H1 (cell line): Measurements from ENCODE around the gene KLHL29. TPM values are rescaled to one million over a fixed set of nuclear protein-coding genes. Genes with fewer than 3 reads are reported as not detected.

Experiments used
- CTCF ChIA-PET: fragments of 300-600 bp; sonication (Branson Sonifier 250); formaldehyde crosslinking; loops from one replicate; lab custom pipeline; 2021; ENCODE audit not compliant: partially characterized antibody; lab: Charles Lee
- POLR2A ChIA-PET: fragments of 300-600 bp; sonication (Branson Sonifier 250); formaldehyde crosslinking; loops from one replicate; lab custom pipeline; 2021; ENCODE audit warnings: inconsistent platforms; ENCODE audit not compliant: partially characterized antibody; lab: Charles Lee
- DNase-seq, 2 experiments: peaks; one replicate each; pipeline versions ENCODE4 v3.0.0 to v3.0.0-alpha.2; 2010 to 2022; ENCODE audit warnings: low spot score in 2 of 2, low read depth in 1 of 2, mixed read lengths in 1 of 2
- FAIRE-seq: peaks from 2 replicates; lab custom pipeline; 2011; peaks lifted over from hg19 to GRCh38; lab: Jason Lieb, UNC
- H2AFZ ChIP-seq: 2 replicates; pipeline ENCODE4 v1.8.1; 2012; ENCODE audit warnings: low read length, inconsistent platforms
- H2AK5ac ChIP-seq: 2 replicates; pipeline ENCODE4 v1.6.1; 2013; ENCODE audit warnings: low read depth, low read length
- H2BK120ac ChIP-seq: replicated peaks from 2 replicates; pipeline ENCODE3; 2013; ENCODE audit warnings: low read depth, low read length, inconsistent platforms
- H2BK12ac ChIP-seq: 2 replicates; pipeline ENCODE4 v1.6.1; 2013; ENCODE audit warnings: low read depth, low read length
- H2BK15ac ChIP-seq: 2 replicates; pipeline ENCODE4 v1.6.1; 2013; ENCODE audit warnings: low read length
- H2BK20ac ChIP-seq: 2 replicates; pipeline ENCODE4 v1.6.1; 2013; ENCODE audit warnings: low read length
- H2BK5ac ChIP-seq: 2 replicates; pipeline ENCODE4 v1.6.1; 2013; ENCODE audit warnings: low read depth, low read length
- H3K14ac ChIP-seq: 2 replicates; pipeline ENCODE4 v1.6.1; 2013; ENCODE audit warnings: inconsistent platforms; ENCODE audit not compliant: insufficient read length
- H3K18ac ChIP-seq: 2 replicates; pipeline ENCODE4 v1.6.1; 2013; ENCODE audit warnings: low read length; ENCODE audit errors: extremely low read depth
- H3K23ac ChIP-seq: 2 replicates; pipeline ENCODE4 v1.6.1; 2013; ENCODE audit warnings: inconsistent platforms; ENCODE audit not compliant: insufficient read length
- H3K23me2 ChIP-seq: 2 replicates; pipeline ENCODE4 v1.6.1; 2013; ENCODE audit warnings: low read depth, low read length
- H3K27ac ChIP-seq: 2 replicates; pipeline ENCODE4 v1.6.1; 2011; ENCODE audit warnings: low read depth, low read length, inconsistent platforms
- H3K27me3 ChIP-seq, 4 experiments: replicated peaks in 1 of 4; 1 replicate in 1 of 4; 2 replicates in 3 of 4; pipeline versions ENCODE4 v1.6.1 to v1.8.1; 2011 to 2013; ENCODE audit warnings: low read length in 3 of 4, mild to moderate bottlenecking in 3 of 4, inconsistent platforms in 2 of 4, mixed read lengths in 2 of 4, moderate library complexity in 1 of 4; ENCODE audit not compliant: control insufficient read depth in 3 of 4, insufficient read depth in 3 of 4; ENCODE audit errors: extremely low read depth in 1 of 4
- H3K36me3 ChIP-seq, 4 experiments: 2 replicates each; pipeline versions ENCODE4 v1.6.1 to v1.8.1; 2011 to 2013; ENCODE audit warnings: mild to moderate bottlenecking in 4 of 4, low read length in 3 of 4, moderate library complexity in 2 of 4, control low read depth in 1 of 4, inconsistent platforms in 1 of 4; ENCODE audit not compliant: insufficient read depth in 4 of 4, control insufficient read depth in 2 of 4
- H3K4ac ChIP-seq: replicated peaks from 2 replicates; pipeline ENCODE3; 2013; ENCODE audit warnings: low read length, low read depth, mixed read lengths, inconsistent platforms; ENCODE audit not compliant: insufficient read length
- H3K4me1 ChIP-seq, 4 experiments: replicated peaks in 1 of 4; 1 replicate in 1 of 4; 2 replicates in 3 of 4; pipeline versions ENCODE4 v1.6.1 to v1.8.1; 2011 to 2013; ENCODE audit warnings: low read length in 3 of 4, inconsistent platforms in 2 of 4, mixed read lengths in 1 of 4; ENCODE audit not compliant: insufficient read depth in 4 of 4, control insufficient read depth in 3 of 4
- H3K4me2 ChIP-seq, 2 experiments: 2 replicates each; pipeline versions ENCODE4 v1.6.1 to v1.8.1; 2011 to 2013; ENCODE audit warnings: low read depth in 2 of 2, low read length in 2 of 2, control low read depth in 1 of 2, inconsistent platforms in 1 of 2, mild to moderate bottlenecking in 1 of 2; ENCODE audit not compliant: insufficient read depth in 1 of 2
- H3K4me3 ChIP-seq, 4 experiments: fragments of 200-600, 300-600 bp in 1 of 4; sonication (generic), shearing (Covaris generic), sonication (Bioruptor Twin) in 1 of 4; 2 replicates each; pipeline versions ENCODE4 v1.5.1 to v1.8.1; 2011 to 2016; ENCODE audit warnings: low read length in 4 of 4, low read depth in 3 of 4, control low read depth in 2 of 4, inconsistent platforms in 2 of 4, mild to moderate bottlenecking in 2 of 4, mixed read lengths in 1 of 4, moderate library complexity in 1 of 4; ENCODE audit not compliant: insufficient read depth in 2 of 4; ENCODE audit errors: extremely low read depth in 1 of 4
- H3K56ac ChIP-seq: replicated peaks from 2 replicates; pipeline ENCODE3; 2013; ENCODE audit warnings: low read depth, mild to moderate bottlenecking, mixed read lengths, low read length, inconsistent platforms; ENCODE audit not compliant: insufficient read length
- H3K79me1 ChIP-seq: 2 replicates; pipeline ENCODE4 v1.6.1; 2013; ENCODE audit warnings: low read depth, low read length, control low read depth
- H3K79me2 ChIP-seq, 2 experiments: 2 replicates each; pipeline versions ENCODE4 v1.6.1 to v1.8.1; 2012 to 2013; ENCODE audit warnings: low read length in 2 of 2, mild to moderate bottlenecking in 2 of 2, inconsistent platforms in 1 of 2; ENCODE audit not compliant: insufficient read depth in 2 of 2, control insufficient read depth in 1 of 2
- H3K9ac ChIP-seq, 4 experiments: replicated peaks in 1 of 4; 1 replicate in 1 of 4; 2 replicates in 3 of 4; pipeline versions ENCODE4 v1.6.1 to v1.8.1; 2011 to 2013; ENCODE audit warnings: low read depth in 3 of 4, low read length in 3 of 4, control low read depth in 2 of 4, mild to moderate bottlenecking in 2 of 4, moderate library complexity in 2 of 4, inconsistent platforms in 1 of 4; ENCODE audit errors: extremely low read depth in 1 of 4
- H3K9me3 ChIP-seq, 2 experiments: 2 replicates each; pipeline versions ENCODE4 v1.6.1 to v1.8.1; 2012 to 2013; ENCODE audit warnings: mild to moderate bottlenecking in 2 of 2, moderate library complexity in 2 of 2, control low read depth in 1 of 2, inconsistent platforms in 1 of 2, low read depth in 1 of 2, low read length in 1 of 2, mixed read lengths in 1 of 2; ENCODE audit not compliant: insufficient read depth in 2 of 2
- H4K20me1 ChIP-seq, 2 experiments: replicated peaks in 1 of 2; 2 replicates each; pipeline versions ENCODE3 to v1.8.1; 2011 to 2013; ENCODE audit warnings: inconsistent platforms in 2 of 2, low read length in 2 of 2, mild to moderate bottlenecking in 1 of 2; ENCODE audit not compliant: insufficient read depth in 2 of 2, control insufficient read depth in 1 of 2
- H4K5ac ChIP-seq: 2 replicates; pipeline ENCODE4 v1.6.1; 2013; ENCODE audit warnings: low read length, low read depth, mixed read lengths, inconsistent platforms; ENCODE audit not compliant: insufficient read length
- H4K8ac ChIP-seq: 2 replicates; pipeline ENCODE4 v1.8.0; 2013; ENCODE audit warnings: mild to moderate bottlenecking, moderate library complexity, low read length, inconsistent platforms; ENCODE audit not compliant: insufficient read depth; ENCODE audit errors: extremely low read depth
- H4K91ac ChIP-seq: replicated peaks from 2 replicates; pipeline ENCODE3; 2013; ENCODE audit warnings: low read length, mixed read lengths, inconsistent platforms; ENCODE audit not compliant: insufficient read length
- ATF2 ChIP-seq: IDR thresholded peaks from 2 replicates; pipeline ENCODE4 v1.6.1; 2012; ENCODE audit warnings: low read length, inconsistent platforms
- ATF3 ChIP-seq: IDR thresholded peaks from 2 replicates; pipeline ENCODE4 v1.6.1; 2011; ENCODE audit warnings: low read depth, mild to moderate bottlenecking, low read length; ENCODE audit not compliant: insufficient read depth
- BRCA1 ChIP-seq: IDR thresholded peaks from 2 replicates; pipeline ENCODE4 v1.6.1; 2012; ENCODE audit warnings: low read depth, low read length, improper control_type of control experiment
- CEBPB ChIP-seq: IDR thresholded peaks from 2 replicates; pipeline ENCODE4 v1.6.1; 2012; ENCODE audit warnings: low read depth, low read length
- CHD1 ChIP-seq: IDR thresholded peaks from 2 replicates; pipeline ENCODE4 v1.6.1; 2012; ENCODE audit warnings: low read depth, low read length, improper control_type of control experiment
- HDAC6 ChIP-seq: IDR thresholded peaks from one replicate; pipeline ENCODE4 v1.7.1; 2012; ENCODE audit warnings: low read depth, mild to moderate bottlenecking, inconsistent platforms, low read length, moderate library complexity
- JUND ChIP-seq: IDR thresholded peaks from 2 replicates; pipeline ENCODE4 v1.6.1; 2011; ENCODE audit warnings: mild to moderate bottlenecking, improper control_type of control experiment, low read length
- MAFK ChIP-seq: IDR thresholded peaks from 2 replicates; pipeline ENCODE4 v1.6.1; 2012; ENCODE audit warnings: low read depth, mild to moderate bottlenecking, improper control_type of control experiment, low read length
- RBBP5 ChIP-seq: IDR thresholded peaks from 2 replicates; pipeline ENCODE4 v1.7.1; 2012; ENCODE audit warnings: low read depth, mild to moderate bottlenecking, inconsistent platforms, low read length, moderate library complexity, borderline replicate concordance
- RNF2 ChIP-seq: fragments of 200-900, 300-1000 bp; sonication (generic); IDR thresholded peaks from 2 replicates; pipeline ENCODE4 v1.7.1; 2016; ENCODE audit warnings: borderline replicate concordance, low read depth, mild to moderate bottlenecking, antibody characterized with exemption, low read length; ENCODE audit not compliant: poor library complexity, severe bottlenecking; ENCODE audit errors: missing control alignments
- SP2 ChIP-seq: IDR thresholded peaks from 2 replicates; pipeline ENCODE4 v1.6.1; 2012; ENCODE audit warnings: mild to moderate bottlenecking, low read length, inconsistent platforms
- SUZ12 ChIP-seq: fragments of 200-600 bp; sonication (generic); IDR thresholded peaks from 2 replicates; pipeline ENCODE4 v1.6.1; 2012; ENCODE audit warnings: mild to moderate bottlenecking, inconsistent platforms, low read length, moderate library complexity, mixed read lengths
- WGBS, 2 experiments: shearing (Covaris generic) in 1 of 2; methylation state at CpG; one replicate each; pipeline versions ENCODE4 v1.1.6 to v1.1.7; 2013 to 2015; ENCODE audit warnings: low lambda C conversion rate in 2 of 2, mixed read lengths in 2 of 2, inconsistent platforms in 1 of 2, low coverage in 1 of 2, missing lambda C conversion rate in 1 of 2; ENCODE audit not compliant: insufficient replicate concordance in 2 of 2, insufficient coverage in 1 of 2, insufficient read length in 1 of 2; ENCODE audit errors: extremely low coverage in 1 of 2, missing lambda C conversion rate in 1 of 2; 5-methylcytosine and 5-hydroxymethylcytosine counted together
- polyA plus RNA-seq, 7 experiments: library from polyadenylated mRNA; depleted of rRNA in 3 of 7; stranded (reverse) in 5 of 7; unstranded in 2 of 7; fragments of >200 nt in 5 of 7; fragments of 200-250 nt in 2 of 7; gene quantifications; 1 replicate in 5 of 7; 2 replicates in 1 of 7; 4 replicates in 1 of 7; pipeline versions ENCODE4 v1.2.1 to v1.2.3, GENCODE V29; 2011 to 2013; ENCODE audit warnings: missing spikeins in 2 of 7, mixed read lengths in 2 of 7
- total RNA-seq: library from RNA; stranded (reverse); fragmentation: NEBNext Ultra II Directional; extraction: Animal tissue kit (Norgen Biotek cat#: 25700); gene quantifications from 2 replicates; pipeline ENCODE4 v1.2.1, GENCODE V29; 2021

The KLHL29 gene
- total and polyA plus RNA-seq, 2 of the 8 experiments (the other 6 are each of a cell fraction or from before 2014, with no cell fraction given) = 1.1 to 4.7 TPM

- FAIRE-seq = no peak
- Histone ChIP-seq H2BK120ac (no peak overlapping the region), H2BK15ac (no peak overlapping the region), H4K91ac (no peak overlapping the region), H2BK12ac (no peak overlapping the region), H3K4ac (no peak overlapping the region), H2BK20ac (no peak overlapping the region), H4K8ac (no peak overlapping the region), H3K23me2 (no peaks in the 10 kb centered on the region), H2BK5ac (no peak overlapping the region), H3K9me3 (no peaks in the 10 kb centered on the region), H3K4me1 (no peaks in the 10 kb centered on the region), H4K5ac (no peak overlapping the region), H3K27me3 (no peaks in the 10 kb centered on the region), H3K79me1 (no peaks in the 10 kb centered on the region), H3K4me2 (no peak overlapping the region), H3K79me2 (no peaks in the 10 kb centered on the region), H3K23ac (no peak overlapping the region), H3K36me3 (no peaks in the 10 kb centered on the region), H3K4me3 (no peak overlapping the region), H3K14ac (no peak overlapping the region), H2AFZ (no peak overlapping the region), H3K56ac (no peak overlapping the region), H2AK5ac (no peak overlapping the region), H3K18ac (no peak overlapping the region), H3K27ac (no peak overlapping the region), H4K20me1 (no peaks in the 10 kb centered on the region), H3K9ac (no peak overlapping the region)
- ChIA-PET CTCF (interaction anchor here (0.9 to 4.8 kb wide), 10 partner anchors 8 to 171 kb away, joined by 3 to 24 read pairs (median 3); no protein-coding TSS in a partner anchor), POLR2A (interaction anchor here (0.7 kb wide), 1 partner anchor 35 kb away, joined by 3 read pairs; no protein-coding TSS in a partner anchor)
- WGBS, 2 experiments = 86% methylated on average over 10 of the region's 10 CpGs; no CpG with 5 or more reads in 1 of the 2 experiments
- DNase-seq = no peak
- no peak for TF ChIP-seq MAFK
- no peak for TF ChIP-seq CEBPB
- TF ChIP-seq RNF2 = no peak
- no peak for TF ChIP-seq ATF3
- no peak for TF ChIP-seq BRCA1
- no peak for TF ChIP-seq SUZ12
- no peak for TF ChIP-seq JUND
- TF ChIP-seq SP2 = no peak
- no peak for TF ChIP-seq ATF2
- no peak for TF ChIP-seq HDAC6
- TF ChIP-seq CHD1 = no peak
- no peak for TF ChIP-seq RBBP5
Observed at GRCh38 chr2:23467618-23468017, 82.6 kb downstream of the KLHL29 start.
